Right lobe of liver (tissue), 4 donors: ENCODE data around the gene MED27.

ENCODE experiments used
- CTCF ChIP-seq, 4 donors: fragments of 200-600 bp in 3 of 4; fragments of 450-650 bp in 1 of 4; IDR thresholded peaks; one replicate each; pipeline versions ENCODE4 v1.5.1 to v1.8.0; 2016 to 2022; ENCODE audit warnings: antibody characterized with exemption in 4 of 4, mild to moderate bottlenecking in 2 of 4
- POLR2A ChIP-seq: fragments of 450-650 bp; IDR thresholded peaks from one replicate; pipeline ENCODE4 v1.6.1; 2017; ENCODE audit warnings: antibody characterized with exemption, mild to moderate bottlenecking
- donor health status: DM: no; HTN: no; CAD: no.
- donor health status: DM: no; HTN: no; CAD: no.
- donor health status: DM: no; HTN: yes; CAD: no.

GRCh38 chr9:132087438-132088030 is 7.9 kb upstream of the MED27 start:
- TF ChIP-seq CTCF (IDR thresholded peaks at IDR 0.05), result no peak
- TF ChIP-seq POLR2A, result no peak
